Heart left ventricle (tissue), 13 donors: ENCODE data around the gene MGMT.

Source experiments
- CTCF ChIP-seq, 12 donors: fragments of 200-600 bp; sonication (generic) in 4 of 12; IDR thresholded peaks; one replicate each; pipeline versions ENCODE4 v1.5.0 to v1.8.0; 2018 to 2022; ENCODE audit warnings: antibody characterized with exemption in 12 of 12, mild to moderate bottlenecking in 5 of 12
- POLR2A ChIP-seq, 2 donors: fragments of 450-650 bp; IDR thresholded peaks; one replicate each; pipeline ENCODE4 v1.6.1; 2017; ENCODE audit warnings: antibody characterized with exemption in 2 of 2, mild to moderate bottlenecking in 2 of 2, moderate library complexity in 2 of 2
- donor health status: ischemic (EF 13 %, LVEDD 7.1; RV severe dilation, severe dysfunction).
- donor health status: DM: no; HTN: yes; CAD: no.
- donor health status: DM: no; HTN: no; CAD: no.
- donor health status: ischemic (EF 25% LVEDD 6.9; RV normal size, moderate dysfunction).
- donor health status: ischemic (EF 25% LVEDD 5.7; RV mildly dilated, moderate dysfunction).
- donor health status: ischemic (EF 35%, LVEDD 5.7; RV mildly dilated, moderate dysfunction).
- donor health status: nonischemic (EF 11% LVEDD 7.7; RV severe dilation, severe dysfunction).
- donor health status: DM: yes; HTN: yes; CAD: no.
- donor health status: PGD.
- donor health status: ischemic (EF 29% LVEDD 5.4; RV normal size, mild dysfunction).
- donor health status: nonischemic (EF 23%, LVEDD 6.1; RV moderate dilation, normal function).

GRCh38 chr10:129786216-129786615 lies 319.2 kb downstream of the MGMT start:
- TF ChIP-seq CTCF (IDR thresholded peaks at IDR 0.05) (no peak), POLR2A (IDR thresholded peaks at IDR 0.05) (no peak)
